Calu3 (cell line): ENCODE measurements around the gene LRRTM4. TPM values are rescaled to one million over a fixed set of nuclear protein-coding genes. Genes with fewer than 3 reads are reported as not detected.

ENCODE experiments used
- BruUV-seq: library from RNA; stranded (reverse); fragments of 400-500 nt; replicated peaks from 2 replicates; lab custom pipeline; 2021; lab: Mats Ljungman, UMichigan
- CTCF ChIA-PET: fragments of 300-600 bp; sonication (Branson Sonifier 250); formaldehyde crosslinking; loops from one replicate; lab custom pipeline; 2022; ENCODE audit warnings: antibody characterized with exemption; lab: Charles Lee
- DNase-seq: peaks from one replicate; pipeline ENCODE4 v3.0.0; 2022
- H3K27ac Mint-ChIP-seq: one replicate; pipeline ENCODE4 v1.8.0; 2022; ENCODE audit warnings: mixed read lengths; ENCODE audit not compliant: unreplicated experiment
- H3K27me3 Mint-ChIP-seq: one replicate; pipeline ENCODE4 v1.8.0; 2022; ENCODE audit warnings: mixed read lengths; ENCODE audit not compliant: unreplicated experiment
- H3K36me3 Mint-ChIP-seq: one replicate; pipeline ENCODE4 v1.8.0; 2022; ENCODE audit warnings: mild to moderate bottlenecking, moderate library complexity, mixed read lengths; ENCODE audit not compliant: insufficient read depth, unreplicated experiment
- H3K4me1 Mint-ChIP-seq: one replicate; pipeline ENCODE4 v1.8.0; 2022; ENCODE audit warnings: mild to moderate bottlenecking, low read depth, mixed read lengths; ENCODE audit not compliant: unreplicated experiment
- H3K4me3 Mint-ChIP-seq: one replicate; pipeline ENCODE4 v1.8.0; 2022; ENCODE audit warnings: mild to moderate bottlenecking, low read depth, moderate library complexity, mixed read lengths; ENCODE audit not compliant: unreplicated experiment
- H3K9me3 Mint-ChIP-seq: one replicate; pipeline ENCODE4 v1.8.0; 2022; ENCODE audit warnings: low read depth, mixed read lengths; ENCODE audit not compliant: unreplicated experiment
- CTCF ChIP-seq: fragments of 200-600 bp; IDR thresholded peaks from one replicate; pipeline ENCODE4 v1.8.0; 2022; ENCODE audit warnings: antibody characterized with exemption; ENCODE audit not compliant: unreplicated experiment
- intact Hi-C: fragments of 100-400 bp; cut with micrococcal nuclease; formaldehyde crosslinking; loops from one replicate; pipeline ENCODE4 v1.10.0; 2022; ENCODE audit not compliant: unreplicated experiment
- total RNA-seq: library from RNA; stranded (reverse); gene quantifications from 2 replicates; pipeline ENCODE4 v1.2.3, GENCODE V29; 2022

LRRTM4 gene
- total RNA-seq, 1 experiment from 2014 or later, result not detected

- TF ChIP-seq CTCF, result no peak
- intact Hi-C loops, result no loop called here
- Mint-ChIP-seq H3K27ac (no peak overlapping the region), H3K4me1 (no peaks in the 10 kb centered on the region), H3K27me3 (no peaks in the 10 kb centered on the region), H3K36me3 (no peaks in the 10 kb centered on the region), H3K9me3 (peaks cover 12% of the 10 kb centered on the region), H3K4me3 (no peak overlapping the region)
- DNase-seq, result no peak
- CTCF ChIA-PET, result no interaction called here
- no TSS peak for BruUV-seq
Observed at GRCh38 chr2:76839826-76840225, 682.4 kb downstream of the LRRTM4 start.

- H3K27ac Mint-ChIP-seq, result no peak overlapping the region
- no peaks in the 10 kb centered on the region for H3K36me3 Mint-ChIP-seq
- CTCF ChIA-PET, result interaction anchor here (0.6 kb wide), 1 partner anchor 17 kb away, joined by 4 read pairs; no protein-coding TSS in a partner anchor
- no peaks in the 10 kb centered on the region for H3K27me3 Mint-ChIP-seq
- DNase-seq, result no peak
- no TSS peak for BruUV-seq
- H3K9me3 Mint-ChIP-seq, result peaks cover 22% of the 10 kb centered on the region
- H3K4me1 Mint-ChIP-seq, result no peaks in the 10 kb centered on the region
- TF ChIP-seq CTCF, result no peak
- H3K4me3 Mint-ChIP-seq, result no peak overlapping the region
- intact Hi-C loops, result no loop called here
Observed at GRCh38 chr2:76829374-76830234, 692.6 kb downstream of the LRRTM4 start.

GRCh38 chr2:76826691-76827090 lies 695.5 kb downstream of the LRRTM4 start:
- Mint-ChIP-seq H3K27ac (no peak overlapping the region), H3K9me3 (peaks cover 19% of the 10 kb centered on the region), H3K36me3 (no peaks in the 10 kb centered on the region), H3K27me3 (no peaks in the 10 kb centered on the region), H3K4me1 (no peaks in the 10 kb centered on the region), H3K4me3 (no peak overlapping the region)
- intact Hi-C loops, result no loop called here
- no peak for TF ChIP-seq CTCF
- no TSS peak for BruUV-seq
- DNase-seq, result no peak
- CTCF ChIA-PET, result no interaction called here

GRCh38 chr2:76825140-76825970 lies 696.8 kb downstream of the LRRTM4 start:
- TF ChIP-seq CTCF, result no peak
- intact Hi-C loops, result no loop called here
- Mint-ChIP-seq H3K27ac (no peak overlapping the region), H3K36me3 (no peaks in the 10 kb centered on the region), H3K27me3 (no peaks in the 10 kb centered on the region), H3K9me3 (peaks cover 19% of the 10 kb centered on the region), H3K4me3 (no peak overlapping the region), H3K4me1 (no peaks in the 10 kb centered on the region)
- BruUV-seq, result no TSS peak
- no peak for DNase-seq
- CTCF ChIA-PET, result no interaction called here
